IMR-90 (cell line): ENCODE results near the gene TMEM97.

ENCODE experiments used
- BHLHE40 ChIP-seq: fragments of 150-350 bp; IDR thresholded peaks from 2 replicates; pipeline ENCODE4 v1.6.1; 2016; ENCODE audit warnings: mild to moderate bottlenecking, low read depth, low read length
- CHD1 ChIP-seq: IDR thresholded peaks from 2 replicates; pipeline ENCODE4 v1.6.1; 2012; ENCODE audit warnings: low read depth, low read length, improper control_type of control experiment
- MXI1 ChIP-seq: IDR thresholded peaks from 2 replicates; pipeline ENCODE4 v1.6.1; 2012; ENCODE audit warnings: low read depth, mild to moderate bottlenecking, low read length, moderate library complexity, borderline replicate concordance
- NFE2L2 ChIP-seq: fragments of 150-350 bp; IDR thresholded peaks from 2 replicates; pipeline ENCODE4 v1.6.1; 2016; ENCODE audit warnings: low read depth, mild to moderate bottlenecking, low read length
- POLR2A ChIP-seq: IDR thresholded peaks from 2 replicates; pipeline ENCODE4 v1.6.1; 2012; ENCODE audit warnings: mild to moderate bottlenecking, low read depth, low read length
- RFX5 ChIP-seq: IDR thresholded peaks from 2 replicates; pipeline ENCODE4 v1.8.0; 2012; ENCODE audit warnings: low read depth, mild to moderate bottlenecking, low read length, moderate library complexity
- TF ChIP-seq, protein P1 (sequence below): conservative IDR thresholded peaks from 2 replicates; pipeline ENCODE4 v1.5.1; 2012; ENCODE audit warnings: mild to moderate bottlenecking, low read depth, low read length, improper control_type of control experiment
- TF ChIP-seq, protein P2 (sequence below): fragments of 150-350 bp; IDR thresholded peaks from 2 replicates; pipeline ENCODE4 v1.6.1; 2017; ENCODE audit warnings: mild to moderate bottlenecking, antibody characterized with exemption, low read length, low read depth

GRCh38 chr17:28370035-28370743, 51.2 kb downstream of the TMEM97 start, which contains the start of gene VTN:
- TF ChIP-seq NFE2L2, result no peak
- TF ChIP-seq, protein P1, sequence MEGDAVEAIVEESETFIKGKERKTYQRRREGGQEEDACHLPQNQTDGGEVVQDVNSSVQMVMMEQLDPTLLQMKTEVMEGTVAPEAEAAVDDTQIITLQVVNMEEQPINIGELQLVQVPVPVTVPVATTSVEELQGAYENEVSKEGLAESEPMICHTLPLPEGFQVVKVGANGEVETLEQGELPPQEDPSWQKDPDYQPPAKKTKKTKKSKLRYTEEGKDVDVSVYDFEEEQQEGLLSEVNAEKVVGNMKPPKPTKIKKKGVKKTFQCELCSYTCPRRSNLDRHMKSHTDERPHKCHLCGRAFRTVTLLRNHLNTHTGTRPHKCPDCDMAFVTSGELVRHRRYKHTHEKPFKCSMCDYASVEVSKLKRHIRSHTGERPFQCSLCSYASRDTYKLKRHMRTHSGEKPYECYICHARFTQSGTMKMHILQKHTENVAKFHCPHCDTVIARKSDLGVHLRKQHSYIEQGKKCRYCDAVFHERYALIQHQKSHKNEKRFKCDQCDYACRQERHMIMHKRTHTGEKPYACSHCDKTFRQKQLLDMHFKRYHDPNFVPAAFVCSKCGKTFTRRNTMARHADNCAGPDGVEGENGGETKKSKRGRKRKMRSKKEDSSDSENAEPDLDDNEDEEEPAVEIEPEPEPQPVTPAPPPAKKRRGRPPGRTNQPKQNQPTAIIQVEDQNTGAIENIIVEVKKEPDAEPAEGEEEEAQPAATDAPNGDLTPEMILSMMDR, result no peak
- TF ChIP-seq POLR2A, result no peak
- no peak for TF ChIP-seq RFX5
- TF ChIP-seq, protein P2, sequence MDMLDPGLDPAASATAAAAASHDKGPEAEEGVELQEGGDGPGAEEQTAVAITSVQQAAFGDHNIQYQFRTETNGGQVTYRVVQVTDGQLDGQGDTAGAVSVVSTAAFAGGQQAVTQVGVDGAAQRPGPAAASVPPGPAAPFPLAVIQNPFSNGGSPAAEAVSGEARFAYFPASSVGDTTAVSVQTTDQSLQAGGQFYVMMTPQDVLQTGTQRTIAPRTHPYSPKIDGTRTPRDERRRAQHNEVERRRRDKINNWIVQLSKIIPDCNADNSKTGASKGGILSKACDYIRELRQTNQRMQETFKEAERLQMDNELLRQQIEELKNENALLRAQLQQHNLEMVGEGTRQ, result no peak
- TF ChIP-seq MXI1, result no peak
- TF ChIP-seq BHLHE40, result no peak
- TF ChIP-seq CHD1, result no peak
